Stomach (tissue), 4 donors: Measurements from ENCODE around the gene BASP1.

Source experiments
- POLR2A ChIP-seq, 4 donors: fragments of 450-650 bp; IDR thresholded peaks; one replicate each; pipeline ENCODE4 v1.6.1; 2016; ENCODE audit warnings: antibody characterized with exemption in 4 of 4, control low read depth in 2 of 4, mild to moderate bottlenecking in 1 of 4, moderate library complexity in 1 of 4
- TF ChIP-seq, protein P1 (sequence below), 7 experiments: fragments of 450-650 bp in 4 of 7; fragments of 200-600 bp in 3 of 7; sonication (generic) in 3 of 7; IDR thresholded peaks; one replicate each; pipeline ENCODE4 v1.5.1; 2016 to 2019; ENCODE audit warnings: antibody characterized with exemption in 7 of 7, control low read depth in 2 of 7, mild to moderate bottlenecking in 1 of 7

DNA sequence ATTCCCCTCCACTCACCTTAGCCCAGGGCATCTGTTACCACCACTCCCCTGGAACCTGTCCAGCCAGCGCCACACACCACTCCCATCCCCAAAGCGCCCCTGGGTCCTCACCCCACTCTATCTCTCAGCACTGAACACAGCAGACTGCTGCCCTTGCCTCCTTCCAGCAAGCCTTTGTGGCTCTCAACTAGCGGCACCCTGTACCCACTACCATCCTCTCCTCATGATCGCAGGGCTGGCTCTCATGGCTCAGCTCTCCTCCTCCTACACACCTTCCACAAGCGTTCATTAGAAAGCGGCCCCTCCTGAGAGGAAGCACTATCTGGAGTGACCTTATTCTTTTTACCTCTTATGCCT, 13.3 kb upstream of the BASP1 start:
- TF ChIP-seq, protein P1, sequence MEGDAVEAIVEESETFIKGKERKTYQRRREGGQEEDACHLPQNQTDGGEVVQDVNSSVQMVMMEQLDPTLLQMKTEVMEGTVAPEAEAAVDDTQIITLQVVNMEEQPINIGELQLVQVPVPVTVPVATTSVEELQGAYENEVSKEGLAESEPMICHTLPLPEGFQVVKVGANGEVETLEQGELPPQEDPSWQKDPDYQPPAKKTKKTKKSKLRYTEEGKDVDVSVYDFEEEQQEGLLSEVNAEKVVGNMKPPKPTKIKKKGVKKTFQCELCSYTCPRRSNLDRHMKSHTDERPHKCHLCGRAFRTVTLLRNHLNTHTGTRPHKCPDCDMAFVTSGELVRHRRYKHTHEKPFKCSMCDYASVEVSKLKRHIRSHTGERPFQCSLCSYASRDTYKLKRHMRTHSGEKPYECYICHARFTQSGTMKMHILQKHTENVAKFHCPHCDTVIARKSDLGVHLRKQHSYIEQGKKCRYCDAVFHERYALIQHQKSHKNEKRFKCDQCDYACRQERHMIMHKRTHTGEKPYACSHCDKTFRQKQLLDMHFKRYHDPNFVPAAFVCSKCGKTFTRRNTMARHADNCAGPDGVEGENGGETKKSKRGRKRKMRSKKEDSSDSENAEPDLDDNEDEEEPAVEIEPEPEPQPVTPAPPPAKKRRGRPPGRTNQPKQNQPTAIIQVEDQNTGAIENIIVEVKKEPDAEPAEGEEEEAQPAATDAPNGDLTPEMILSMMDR (IDR thresholded peaks at IDR 0.05): no peak
- no peak for TF ChIP-seq POLR2A (IDR thresholded peaks at IDR 0.05)
